BJ (cell line): Measurements from ENCODE around the gene EXD2. TPM values are rescaled to one million over a fixed set of nuclear protein-coding genes. Genes with fewer than 3 reads are reported as not detected.

ENCODE experiments used
- CTCF ChIA-PET: fragments of 350-600 bp; formaldehyde crosslinking; extraction: SDS; loops from one replicate; lab custom pipeline; 2021; ENCODE audit warnings: antibody characterized with exemption, inconsistent platforms; lab: Yijun Ruan, JAX
- POLR2A ChIA-PET: fragments of 300-600 bp; sonication (Branson Sonifier 250); formaldehyde crosslinking; extraction: SDS; loops from one replicate; lab custom pipeline; 2021; ENCODE audit warnings: antibody characterized with exemption; lab: Charles Lee
- DNase-seq: peaks from one replicate; pipeline ENCODE4 v3.0.0-alpha.2; 2011; ENCODE audit warnings: low read depth
- H3K27me3 ChIP-seq: 2 replicates; pipeline ENCODE4 v1.6.0; 2011; ENCODE audit warnings: low read length; ENCODE audit not compliant: control insufficient read depth, insufficient read depth
- H3K36me3 ChIP-seq: 2 replicates; pipeline ENCODE4 v1.5.1; 2011; ENCODE audit warnings: low read length; ENCODE audit not compliant: control insufficient read depth, insufficient read depth
- H3K4me3 ChIP-seq: 2 replicates; pipeline ENCODE4 v1.5.1; 2011; ENCODE audit warnings: low read depth, mild to moderate bottlenecking, control low read depth, low read length
- polyA plus RNA-seq: library from polyadenylated mRNA; depleted of rRNA; stranded (reverse); fragments of >200 nt; gene quantifications from 2 replicates; pipeline ENCODE4 v1.2.3, GENCODE V29; 2011
- TF ChIP-seq, protein P1 (sequence below): IDR thresholded peaks from 2 replicates; pipeline ENCODE4 v1.5.1; 2011; ENCODE audit warnings: low read depth, mild to moderate bottlenecking, control low read depth, inconsistent platforms, low read length, moderate library complexity; ENCODE audit not compliant: insufficient read depth

Gene EXD2
- polyA plus RNA-seq, 1 experiment, result 17.7 TPM

DNA sequence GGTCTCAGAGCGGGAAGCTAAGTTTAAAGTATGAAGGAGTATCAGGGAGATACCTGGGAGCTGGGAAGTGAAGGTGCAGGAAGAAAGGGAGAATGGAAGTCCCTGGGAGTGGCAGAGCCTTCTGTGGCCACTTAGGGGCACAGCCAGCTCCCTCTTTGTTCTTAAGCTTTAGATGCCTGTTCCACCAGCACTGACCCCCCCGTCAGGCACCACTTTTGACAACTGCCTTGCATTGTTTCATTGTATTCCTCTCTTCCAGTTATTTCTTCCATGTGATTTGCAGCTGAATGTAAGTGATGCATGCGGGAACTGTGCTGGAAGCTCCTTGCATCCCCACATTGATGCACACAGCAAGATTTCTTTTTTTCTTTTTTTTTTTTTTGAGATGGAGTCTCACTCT is 71.2 kb downstream of the EXD2 start:
- H3K4me3 ChIP-seq, result no peak overlapping the region
- POLR2A ChIA-PET, result no interaction called here

DNA sequence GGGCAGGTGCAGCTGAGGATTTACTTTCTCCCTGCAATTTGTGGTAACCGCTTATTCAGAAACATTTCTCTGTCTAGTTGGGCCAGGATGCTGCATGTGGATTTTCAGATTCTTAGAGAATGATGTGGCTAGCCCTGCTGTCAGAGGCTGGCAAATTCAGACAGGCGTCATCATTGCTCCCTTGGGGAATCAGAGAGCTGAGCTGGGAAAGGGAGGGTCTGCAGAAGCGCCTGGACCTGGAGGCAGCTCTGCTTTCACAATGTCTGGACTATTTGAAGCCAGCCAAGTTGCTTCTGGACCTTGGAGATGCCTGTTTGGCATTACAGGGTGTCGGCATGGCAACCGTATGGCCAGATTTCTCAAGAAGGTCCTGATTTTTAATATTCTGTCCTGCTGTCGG is 72.1 kb downstream of the EXD2 start:
- peaks cover 16% of the 10 kb centered on the region for H3K27me3 ChIP-seq
- peak; percentile 59 for DNase-seq
- CTCF ChIA-PET, result interaction anchor here (1.1 to 1.4 kb wide), 5 partner anchors 16 to 1737 kb away, joined by 3 to 4 read pairs (median 3); no protein-coding TSS in a partner anchor
- H3K4me3 ChIP-seq, result no peak overlapping the region
- TF ChIP-seq, protein P1, sequence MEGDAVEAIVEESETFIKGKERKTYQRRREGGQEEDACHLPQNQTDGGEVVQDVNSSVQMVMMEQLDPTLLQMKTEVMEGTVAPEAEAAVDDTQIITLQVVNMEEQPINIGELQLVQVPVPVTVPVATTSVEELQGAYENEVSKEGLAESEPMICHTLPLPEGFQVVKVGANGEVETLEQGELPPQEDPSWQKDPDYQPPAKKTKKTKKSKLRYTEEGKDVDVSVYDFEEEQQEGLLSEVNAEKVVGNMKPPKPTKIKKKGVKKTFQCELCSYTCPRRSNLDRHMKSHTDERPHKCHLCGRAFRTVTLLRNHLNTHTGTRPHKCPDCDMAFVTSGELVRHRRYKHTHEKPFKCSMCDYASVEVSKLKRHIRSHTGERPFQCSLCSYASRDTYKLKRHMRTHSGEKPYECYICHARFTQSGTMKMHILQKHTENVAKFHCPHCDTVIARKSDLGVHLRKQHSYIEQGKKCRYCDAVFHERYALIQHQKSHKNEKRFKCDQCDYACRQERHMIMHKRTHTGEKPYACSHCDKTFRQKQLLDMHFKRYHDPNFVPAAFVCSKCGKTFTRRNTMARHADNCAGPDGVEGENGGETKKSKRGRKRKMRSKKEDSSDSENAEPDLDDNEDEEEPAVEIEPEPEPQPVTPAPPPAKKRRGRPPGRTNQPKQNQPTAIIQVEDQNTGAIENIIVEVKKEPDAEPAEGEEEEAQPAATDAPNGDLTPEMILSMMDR, result no peak
- H3K36me3 ChIP-seq, result no peaks in the 10 kb centered on the region
- POLR2A ChIA-PET, result no interaction called here

More for the DNA sequence above, 71.2 kb downstream of the EXD2 start:
- Histone ChIP-seq H3K27me3 (peaks cover 24% of the 10 kb centered on the region), H3K36me3 (no peaks in the 10 kb centered on the region)
- CTCF ChIA-PET, result interaction anchor here (1.1 to 1.4 kb wide), 4 partner anchors 20 to 1736 kb away, joined by 3 to 4 read pairs (median 3); no protein-coding TSS in a partner anchor
- no peak for DNase-seq
- TF ChIP-seq, protein P1, result no peak

DNA sequence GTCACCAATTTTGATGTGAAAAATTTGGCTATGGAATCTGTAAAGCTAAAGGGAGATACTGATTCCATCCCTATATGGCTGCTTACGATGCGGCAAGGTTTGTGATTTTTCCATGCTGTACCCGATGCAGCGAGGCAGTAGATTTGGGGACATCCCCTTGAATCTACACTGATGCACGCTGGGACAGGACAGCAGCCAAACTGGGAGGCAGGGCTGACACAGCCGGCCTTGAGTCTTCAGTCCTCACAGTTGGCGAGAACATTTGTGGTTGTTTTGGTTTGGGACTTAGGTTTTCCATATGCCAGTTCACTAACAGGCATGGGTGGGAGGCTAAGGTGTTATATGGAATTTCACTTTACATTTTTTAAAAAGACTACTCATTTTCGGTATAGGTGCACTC is 72.5 kb downstream of the EXD2 start:
- TF ChIP-seq, protein P1, result no peak
- Histone ChIP-seq H3K4me3 (no peak overlapping the region), H3K36me3 (no peaks in the 10 kb centered on the region), H3K27me3 (peaks cover 12% of the 10 kb centered on the region)
- POLR2A ChIA-PET, result no interaction called here
- CTCF ChIA-PET, result interaction anchor here (1.3 kb wide), 1 partner anchor 16 kb away, joined by 4 read pairs; no protein-coding TSS in a partner anchor
- no peak for DNase-seq

DNA sequence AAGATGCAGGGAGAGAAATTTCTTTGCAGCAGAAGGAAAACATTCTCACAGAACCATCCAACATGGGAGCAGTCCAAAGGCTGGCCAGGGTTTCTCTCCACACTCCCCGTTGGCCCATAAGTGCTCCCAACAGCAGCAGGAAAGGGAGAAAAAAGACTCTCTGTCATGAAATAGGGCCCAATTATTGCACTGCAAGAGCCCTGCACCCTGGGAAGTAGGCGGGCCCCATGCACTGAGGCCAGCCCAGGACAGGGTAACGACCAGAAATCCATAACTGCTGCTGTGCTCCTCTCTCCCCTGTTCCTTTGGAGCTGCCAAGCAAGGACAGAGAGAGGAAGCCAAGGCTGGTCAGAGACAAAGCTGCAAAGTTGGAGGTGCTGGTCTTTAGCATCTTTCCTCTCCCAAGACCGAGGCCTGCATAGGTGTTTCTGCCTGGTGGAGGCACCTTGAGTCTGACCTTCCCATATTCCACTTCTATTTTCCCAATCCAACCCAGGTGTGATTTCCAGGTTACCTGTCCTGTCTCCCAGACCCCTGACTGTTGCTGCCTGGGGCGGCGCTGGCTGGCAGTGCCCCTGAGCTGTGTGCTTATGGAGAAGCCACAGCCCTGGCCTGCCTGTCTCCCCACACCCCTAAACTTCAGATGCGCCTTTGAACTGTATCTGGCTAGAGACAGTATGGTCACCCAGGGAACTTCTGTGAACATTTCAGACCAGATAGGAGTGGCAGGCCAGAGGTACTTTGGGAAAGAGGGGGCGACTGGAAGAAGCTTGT is 75.5 kb downstream of the EXD2 start:
- TF ChIP-seq, protein P1, result no peak
- no peak for DNase-seq
- Histone ChIP-seq H3K4me3 (no peak overlapping the region), H3K27me3 (no peaks in the 10 kb centered on the region), H3K36me3 (no peaks in the 10 kb centered on the region)
- ChIA-PET CTCF (interaction anchor here (1.9 to 2.1 kb wide), 2 partner anchors 20 to 21 kb away, joined by 4 to 9 read pairs; no protein-coding TSS in a partner anchor), POLR2A (no interaction called here)

DNA sequence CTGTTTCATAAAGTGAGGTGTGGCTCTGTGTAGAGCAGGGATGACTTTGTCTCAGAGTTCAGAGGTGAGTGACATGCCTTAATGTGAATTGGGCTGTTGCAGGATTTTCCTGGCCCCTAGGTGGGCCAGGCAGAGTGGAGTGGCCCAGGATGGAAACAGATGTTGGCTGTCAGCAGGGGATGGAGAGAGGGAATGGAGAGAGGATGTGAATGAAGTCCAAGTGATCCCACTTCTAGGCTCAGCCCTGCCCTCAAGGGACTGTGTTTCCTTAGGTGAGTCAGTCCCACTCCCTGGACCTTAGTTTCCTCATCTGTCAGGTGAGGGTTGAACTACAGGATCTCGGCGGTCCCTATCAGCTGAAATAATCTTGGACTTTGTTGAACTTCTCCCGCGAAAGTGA is 76.2 kb downstream of the EXD2 start:
- no peaks in the 10 kb centered on the region for H3K36me3 ChIP-seq
- TF ChIP-seq, protein P1, result no peak
- DNase-seq, result no peak
- POLR2A ChIA-PET, result no interaction called here
- no peak overlapping the region for H3K4me3 ChIP-seq
- no peaks in the 10 kb centered on the region for H3K27me3 ChIP-seq
- CTCF ChIA-PET, result interaction anchor here (1.9 to 2.1 kb wide), 2 partner anchors 20 to 21 kb away, joined by 4 to 9 read pairs; no protein-coding TSS in a partner anchor
